Measurements from ENCODE around the gene PRSS35. TPM values are rescaled to one million over a fixed set of nuclear protein-coding genes. Genes with fewer than 3 reads are reported as not detected.

Gene PRSS35
- total and polyA plus RNA-seq, 2 of the 8 experiments (the other 6 are each of a cell fraction or from before 2014, with no cell fraction given): 1.3 to 2.9 TPM

DNA sequence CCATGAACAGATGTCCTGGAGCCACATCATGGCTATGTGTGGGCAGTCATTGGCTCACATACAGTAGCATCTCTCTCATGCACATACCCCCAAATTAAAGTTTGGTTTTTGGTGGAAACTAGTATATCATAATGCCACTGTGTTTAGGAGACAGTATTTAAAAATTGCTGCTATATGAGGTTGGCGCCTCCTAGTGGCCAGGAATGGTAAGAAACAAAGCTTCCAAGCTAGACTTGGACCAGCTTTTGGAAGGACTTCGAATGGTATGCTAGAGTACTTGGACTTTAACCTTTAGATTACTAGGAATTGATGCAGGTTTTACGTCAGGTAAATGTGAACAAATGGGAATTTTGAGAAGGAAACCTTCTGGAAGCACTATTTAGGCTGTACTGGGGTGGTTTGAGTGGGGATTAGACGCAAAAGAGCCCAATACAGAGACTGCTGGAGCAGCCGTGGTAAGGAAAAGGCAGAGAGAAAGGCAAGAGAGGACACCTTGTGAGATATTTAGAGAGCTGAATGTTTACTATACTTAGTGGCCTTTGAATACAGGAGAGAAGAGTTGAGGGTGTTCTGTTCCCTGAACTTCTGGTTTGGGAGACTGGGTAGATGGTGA lies 23.8 kb downstream of the PRSS35 start:
- peak; percentile 86 for FAIRE-seq
- WGBS, 2 experiments (ENCODE audit: extremely low coverage in 1 of 2, insufficient coverage in 1 of 2, insufficient read length in 1 of 2, insufficient replicate concordance in 2 of 2, low coverage in 1 of 2, low lambda C conversion rate in 2 of 2, missing lambda C conversion rate in 1 of 2): 56% methylated on average over 5 of the region's 5 CpGs; no CpG with 5 or more reads in 1 of the 2 experiments
- H3K18ac ChIP-seq (ENCODE audit: extremely low read depth, low read length): no peak overlapping the region

More for the DNA sequence above, 23.8 kb downstream of the PRSS35 start:
- POLR2A ChIA-PET (ENCODE audit: partially characterized antibody): no interaction called here
- H3K56ac ChIP-seq (replicated peaks; ENCODE audit: insufficient read length, low read depth, low read length): no peak overlapping the region
- DNase-seq (ENCODE audit: low read depth in 1 of 2, low spot score in 2 of 2): peak in 1 of 2 experiments; percentile 84
- H4K5ac ChIP-seq (ENCODE audit: insufficient read length, low read depth, low read length): no peak overlapping the region
- no peak overlapping the region for H3K4ac ChIP-seq (replicated peaks; ENCODE audit: insufficient read length, low read depth, low read length)
- peak; percentile 72 to 76 for TF ChIP-seq RAD21 (IDR thresholded peaks at IDR 0.05 in 1 of 2, conservative IDR thresholded peaks at IDR 0.05 in 1 of 2; ENCODE audit: low read depth in 2 of 2, low read length in 2 of 2)
- TF ChIP-seq, protein P1, sequence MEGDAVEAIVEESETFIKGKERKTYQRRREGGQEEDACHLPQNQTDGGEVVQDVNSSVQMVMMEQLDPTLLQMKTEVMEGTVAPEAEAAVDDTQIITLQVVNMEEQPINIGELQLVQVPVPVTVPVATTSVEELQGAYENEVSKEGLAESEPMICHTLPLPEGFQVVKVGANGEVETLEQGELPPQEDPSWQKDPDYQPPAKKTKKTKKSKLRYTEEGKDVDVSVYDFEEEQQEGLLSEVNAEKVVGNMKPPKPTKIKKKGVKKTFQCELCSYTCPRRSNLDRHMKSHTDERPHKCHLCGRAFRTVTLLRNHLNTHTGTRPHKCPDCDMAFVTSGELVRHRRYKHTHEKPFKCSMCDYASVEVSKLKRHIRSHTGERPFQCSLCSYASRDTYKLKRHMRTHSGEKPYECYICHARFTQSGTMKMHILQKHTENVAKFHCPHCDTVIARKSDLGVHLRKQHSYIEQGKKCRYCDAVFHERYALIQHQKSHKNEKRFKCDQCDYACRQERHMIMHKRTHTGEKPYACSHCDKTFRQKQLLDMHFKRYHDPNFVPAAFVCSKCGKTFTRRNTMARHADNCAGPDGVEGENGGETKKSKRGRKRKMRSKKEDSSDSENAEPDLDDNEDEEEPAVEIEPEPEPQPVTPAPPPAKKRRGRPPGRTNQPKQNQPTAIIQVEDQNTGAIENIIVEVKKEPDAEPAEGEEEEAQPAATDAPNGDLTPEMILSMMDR (IDR thresholded peaks at IDR 0.05; ENCODE audit: control extremely low read depth in 1 of 3, insufficient read depth in 1 of 3, low read depth in 1 of 3, low read length in 3 of 3): peak in 2 of 3 experiments; percentile 62 to 91; a peak in 3 of 4 replicates
- TF ChIP-seq, protein P2, sequence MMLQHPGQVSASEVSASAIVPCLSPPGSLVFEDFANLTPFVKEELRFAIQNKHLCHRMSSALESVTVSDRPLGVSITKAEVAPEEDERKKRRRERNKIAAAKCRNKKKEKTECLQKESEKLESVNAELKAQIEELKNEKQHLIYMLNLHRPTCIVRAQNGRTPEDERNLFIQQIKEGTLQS (IDR thresholded peaks at IDR 0.05; ENCODE audit: insufficient read depth, low read depth, low read length): no peak
- peak; percentile 22; the same call in 1 of the 2 replicates for TF ChIP-seq TEAD4 (IDR thresholded peaks at IDR 0.05; ENCODE audit: low read depth, low read length)
- H3K27ac ChIP-seq (ENCODE audit: low read depth, low read length): no peak overlapping the region
- no peak overlapping the region for H3K23ac ChIP-seq (ENCODE audit: insufficient read length)
- H3K4me1 ChIP-seq (replicated peaks in 1 of 4; ENCODE audit: control insufficient read depth in 3 of 4, insufficient read depth in 4 of 4, low read length in 3 of 4): no peaks in the 10 kb centered on the region
- H3K9me3 ChIP-seq (ENCODE audit: insufficient read depth in 2 of 2, low read depth in 1 of 2, low read length in 1 of 2): no peaks in the 10 kb centered on the region
- no peak overlapping the region for H2BK20ac ChIP-seq (ENCODE audit: low read length)
- H3K27me3 ChIP-seq (replicated peaks in 1 of 4; ENCODE audit: control insufficient read depth in 3 of 4, extremely low read depth in 1 of 4, insufficient read depth in 3 of 4, low read length in 3 of 4): no peaks in the 10 kb centered on the region
- no peak overlapping the region for H3K14ac ChIP-seq (ENCODE audit: insufficient read length)
- no peak overlapping the region for H2AK5ac ChIP-seq (ENCODE audit: low read depth, low read length)
- H2AFZ ChIP-seq (ENCODE audit: low read length): peak overlapping the region; percentile 93; the same call in 1 of the 2 replicates
- H4K91ac ChIP-seq (replicated peaks; ENCODE audit: insufficient read length, low read length): no peak overlapping the region
- no peak overlapping the region for H2BK5ac ChIP-seq (ENCODE audit: low read depth, low read length)
- no peak overlapping the region for H3K4me3 ChIP-seq (ENCODE audit: extremely low read depth in 1 of 4, insufficient read depth in 2 of 4, low read depth in 3 of 4, low read length in 4 of 4)
- no peaks in the 10 kb centered on the region for H4K20me1 ChIP-seq (replicated peaks in 1 of 2; ENCODE audit: control insufficient read depth in 1 of 2, insufficient read depth in 2 of 2, low read length in 2 of 2)
- CTCF ChIA-PET (ENCODE audit: partially characterized antibody): interaction anchor here (0.6 to 1.4 kb wide), 40 partner anchors 9 to 567 kb away, joined by 3 to 11 read pairs (median 4); partner anchors contain the start of genes PRSS35 and UBE3D
- no peaks in the 10 kb centered on the region for H3K23me2 ChIP-seq (ENCODE audit: low read depth, low read length)
- H2BK120ac ChIP-seq (replicated peaks; ENCODE audit: low read depth, low read length): no peak overlapping the region
- no peaks in the 10 kb centered on the region for H3K79me1 ChIP-seq (ENCODE audit: low read depth, low read length)
- no peaks in the 10 kb centered on the region for H3K36me3 ChIP-seq (ENCODE audit: control insufficient read depth in 2 of 4, insufficient read depth in 4 of 4, low read length in 3 of 4)
- no peak overlapping the region for H4K8ac ChIP-seq (ENCODE audit: extremely low read depth, insufficient read depth, low read length)
- H3K4me2 ChIP-seq (ENCODE audit: insufficient read depth in 1 of 2, low read depth in 2 of 2, low read length in 2 of 2): no peak overlapping the region
- no peak overlapping the region for H2BK12ac ChIP-seq (ENCODE audit: low read depth, low read length)
- H3K79me2 ChIP-seq (ENCODE audit: control insufficient read depth in 1 of 2, insufficient read depth in 2 of 2, low read length in 2 of 2): no peaks in the 10 kb centered on the region
- H2BK15ac ChIP-seq (ENCODE audit: low read length): no peak overlapping the region
- H3K9ac ChIP-seq (replicated peaks in 1 of 4; ENCODE audit: extremely low read depth in 1 of 4, low read depth in 3 of 4, low read length in 3 of 4): no peak overlapping the region
